ENCODE data around the gene CA10.

CA10 gene

GRCh38 chr17:52124561-52124960 lies 34.0 kb downstream of the CA10 start:
- TF ChIP-seq CTCF (IDR thresholded peaks at IDR 0.05; ENCODE audit: low read depth, low read length): no peak
- no peaks in the 10 kb centered on the region for H3K27me3 ChIP-seq
- no peak for DNase-seq
- H3K9me3 ChIP-seq: no peaks in the 10 kb centered on the region
- H3K36me3 ChIP-seq: no peaks in the 10 kb centered on the region
- no peak overlapping the region for H3K4me3 ChIP-seq (ENCODE audit: low read depth, low read length)
- peaks cover 6% of the 10 kb centered on the region; the same call in 1 of the 2 replicates for H3K4me1 ChIP-seq

- Histone ChIP-seq H3K4me1 (peaks cover 3% of the 10 kb centered on the region; the same call in 1 of the 2 replicates), H3K9me3 (no peaks in the 10 kb centered on the region), H3K4me3 (ENCODE audit: low read depth, low read length) (no peak overlapping the region), H3K36me3 (no peaks in the 10 kb centered on the region), H3K27me3 (no peaks in the 10 kb centered on the region)
- no peak for DNase-seq
- no peak for TF ChIP-seq CTCF (IDR thresholded peaks at IDR 0.05; ENCODE audit: low read depth, low read length)
Measured at GRCh38 chr17:52120465-52120864, 38.0 kb downstream of the CA10 start.

GRCh38 chr17:52110923-52111581 lies 47.5 kb downstream of the CA10 start:
- Histone ChIP-seq H3K4me3 (ENCODE audit: low read depth, low read length) (no peak overlapping the region), H3K27me3 (no peaks in the 10 kb centered on the region), H3K9me3 (no peaks in the 10 kb centered on the region), H3K36me3 (no peaks in the 10 kb centered on the region), H3K4me1 (peaks cover 5% of the 10 kb centered on the region)
- TF ChIP-seq CTCF (IDR thresholded peaks at IDR 0.05; ENCODE audit: low read depth, low read length): no peak
- DNase-seq: no peak

- H3K36me3 ChIP-seq: no peaks in the 10 kb centered on the region
- peaks cover 6% of the 10 kb centered on the region for H3K4me1 ChIP-seq
- no peak overlapping the region for H3K4me3 ChIP-seq (ENCODE audit: low read depth, low read length)
- no peaks in the 10 kb centered on the region for H3K27me3 ChIP-seq
- peak; percentile 64 for DNase-seq
- peak; percentile 86 for TF ChIP-seq CTCF (IDR thresholded peaks at IDR 0.05; ENCODE audit: low read depth, low read length)
- no peaks in the 10 kb centered on the region for H3K9me3 ChIP-seq
Measured at GRCh38 chr17:52106638-52107261, 51.8 kb downstream of the CA10 start.

GRCh38 chr17:52106072-52106471 lies 52.4 kb downstream of the CA10 start:
- no peak for TF ChIP-seq CTCF (IDR thresholded peaks at IDR 0.05; ENCODE audit: low read depth, low read length)
- Histone ChIP-seq H3K9me3 (no peaks in the 10 kb centered on the region), H3K36me3 (no peaks in the 10 kb centered on the region), H3K27me3 (no peaks in the 10 kb centered on the region), H3K4me1 (peaks cover 6% of the 10 kb centered on the region), H3K4me3 (ENCODE audit: low read depth, low read length) (no peak overlapping the region)
- DNase-seq: no peak

GRCh38 chr17:52105591-52105990 lies 52.9 kb downstream of the CA10 start:
- DNase-seq: no peak
- no peak for TF ChIP-seq CTCF (IDR thresholded peaks at IDR 0.05; ENCODE audit: low read depth, low read length)
- no peaks in the 10 kb centered on the region for H3K27me3 ChIP-seq
- H3K4me3 ChIP-seq (ENCODE audit: low read depth, low read length): no peak overlapping the region
- no peaks in the 10 kb centered on the region for H3K9me3 ChIP-seq
- H3K36me3 ChIP-seq: no peaks in the 10 kb centered on the region
- peaks cover 6% of the 10 kb centered on the region for H3K4me1 ChIP-seq
